Superior temporal gyrus (tissue), 1 donor: ENCODE measurements around the gene NPAS2.

Experiments used
- DNase-seq: peaks from one replicate; pipeline ENCODE4 v3.0.0-alpha.2; 2016; ENCODE audit errors: extremely low spot score

NPAS2 gene

GRCh38 chr2:100819370-100820272 lies at the start of gene NPAS2:
Gene NPAS2 (plus strand): TSS chr2:100820139. CDS start chr2:100904755, 84,616 bp downstream.
- DNase-seq: no peak

GRCh38 chr2:100771125-100771524 lies 48.8 kb upstream of the NPAS2 start:
- no peak for DNase-seq

- no peak for DNase-seq
These were observed 46.4 kb upstream of the NPAS2 start for GRCh38 chr2:100773538-100773937.

- DNase-seq: no peak
These were observed 43.5 kb upstream of the NPAS2 start for GRCh38 chr2:100776445-100776844.

GRCh38 chr2:100778637-100779450 lies 41.1 kb upstream of the NPAS2 start:
- DNase-seq: no peak

GRCh38 chr2:100779908-100780202 lies 40.1 kb upstream of the NPAS2 start:
- DNase-seq: no peak

GRCh38 chr2:100780203-100781008 lies 39.5 kb upstream of the NPAS2 start:
- DNase-seq: no peak

- DNase-seq: no peak
These were observed 39.0 kb upstream of the NPAS2 start for GRCh38 chr2:100781009-100781325.

- DNase-seq: no peak
These were observed 38.2 kb upstream of the NPAS2 start for GRCh38 chr2:100781523-100782379.

GRCh38 chr2:100782380-100782878 lies 37.5 kb upstream of the NPAS2 start:
- no peak for DNase-seq

- DNase-seq: no peak
These were observed 36.0 kb upstream of the NPAS2 start for GRCh38 chr2:100783987-100784386.

- no peak for DNase-seq
These were observed 35.3 kb upstream of the NPAS2 start for GRCh38 chr2:100784681-100785080.

GRCh38 chr2:100785626-100786296 lies 34.2 kb upstream of the NPAS2 start:
- no peak for DNase-seq

GRCh38 chr2:100786297-100786658 lies 33.7 kb upstream of the NPAS2 start:
- DNase-seq: peak; percentile 56

- DNase-seq: no peak
These were observed 33.0 kb upstream of the NPAS2 start for GRCh38 chr2:100786985-100787384.

GRCh38 chr2:100789361-100789760 lies 30.6 kb upstream of the NPAS2 start:
- DNase-seq: no peak

- DNase-seq: no peak
These were observed 28.5 kb upstream of the NPAS2 start for GRCh38 chr2:100791294-100791935.

GRCh38 chr2:100791936-100792308 lies 28.0 kb upstream of the NPAS2 start:
- no peak for DNase-seq

- no peak for DNase-seq
These were observed 26.7 kb upstream of the NPAS2 start for GRCh38 chr2:100793220-100793619.

GRCh38 chr2:100793982-100794381 lies 26.0 kb upstream of the NPAS2 start:
- no peak for DNase-seq
